Measurements from ENCODE around the gene EIF2B1.

The EIF2B1 gene

DNA sequence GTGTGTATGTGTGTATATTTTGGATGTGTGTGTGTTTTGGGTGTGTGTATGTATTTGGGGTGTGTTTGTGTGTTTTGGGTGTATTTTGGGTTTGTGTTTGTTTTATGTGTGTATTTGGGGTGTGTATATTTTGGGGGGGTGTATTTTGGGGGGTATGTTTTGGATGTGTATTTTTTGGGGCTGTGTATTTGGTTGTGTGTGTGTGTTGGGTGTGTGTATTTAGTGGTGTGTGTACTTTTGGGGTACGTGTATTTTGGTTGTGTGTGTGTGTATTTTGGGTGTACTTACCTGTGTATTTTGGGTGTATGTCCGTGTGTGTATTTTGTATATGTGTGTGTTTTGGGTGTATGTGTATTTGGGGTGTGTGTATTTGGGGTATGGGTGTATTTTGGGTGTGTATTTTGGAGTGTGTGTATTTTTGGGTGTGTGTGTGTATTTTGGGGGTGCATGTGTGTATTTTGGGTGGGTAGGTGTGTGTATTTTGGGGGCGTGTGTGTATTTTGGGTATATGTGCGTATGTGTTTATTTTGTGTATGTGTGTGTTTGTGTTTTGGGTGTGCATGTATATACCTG lies 20.7 kb upstream of the EIF2B1 start:
- no peak for DNase-seq (ENCODE audit: low read depth, low spot score)
- in situ Hi-C loops (cut with HindIII; ENCODE audit: low sequenced_read_pairs) = no loop called here
- H3K4me3 ChIP-seq (ENCODE audit: low read depth, low read length) = no peak overlapping the region
- TF ChIP-seq CTCF (IDR thresholded peaks at IDR 0.05; ENCODE audit: low read depth, low read length) = no peak

GRCh38 chr12:123648401-123648800 lies 14.9 kb upstream of the EIF2B1 start:
- DNase-seq (ENCODE audit: low read depth, low spot score) = no peak
- H3K4me3 ChIP-seq (ENCODE audit: low read depth, low read length) = no peak overlapping the region
- in situ Hi-C loops (cut with HindIII; ENCODE audit: low sequenced_read_pairs) = no loop called here
- no peak for TF ChIP-seq CTCF (IDR thresholded peaks at IDR 0.05; ENCODE audit: low read depth, low read length)

- no peak for TF ChIP-seq CTCF (IDR thresholded peaks at IDR 0.05; ENCODE audit: low read depth, low read length)
- no peak for DNase-seq (ENCODE audit: low read depth, low spot score)
- no peak overlapping the region for H3K4me3 ChIP-seq (ENCODE audit: low read depth, low read length)
- in situ Hi-C loops (cut with HindIII; ENCODE audit: low sequenced_read_pairs) = no loop called here
These were observed 12.4 kb upstream of the EIF2B1 start for GRCh38 chr12:123645878-123646277.

DNA sequence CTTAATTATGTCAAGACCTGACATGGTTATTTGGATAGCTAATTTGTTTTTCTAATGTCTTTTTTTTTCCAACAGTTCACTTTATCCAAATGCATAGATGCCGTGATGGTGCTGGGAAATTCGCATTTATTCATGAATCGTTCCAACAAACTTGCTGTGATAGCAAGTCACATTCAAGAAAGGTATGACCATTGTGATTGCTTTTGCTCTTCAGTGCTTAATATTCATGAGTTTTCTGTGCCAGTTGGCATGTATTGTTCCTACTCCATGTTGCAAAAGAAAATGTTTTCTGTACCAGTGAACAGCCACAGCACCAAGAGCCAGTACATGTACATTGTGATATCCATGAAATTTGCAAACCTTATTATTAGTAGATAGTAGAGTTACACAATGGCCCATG lies 11.9 kb upstream of the EIF2B1 start:
- in situ Hi-C loops (cut with HindIII; ENCODE audit: low sequenced_read_pairs) = no loop called here
- no peak overlapping the region for H3K4me3 ChIP-seq (ENCODE audit: low read depth, low read length)
- no peak for DNase-seq (ENCODE audit: low read depth, low spot score)
- TF ChIP-seq CTCF (IDR thresholded peaks at IDR 0.05; ENCODE audit: low read depth, low read length) = no peak

GRCh38 chr12:123643911-123644310 lies 10.4 kb upstream of the EIF2B1 start:
- in situ Hi-C loops (cut with HindIII; ENCODE audit: low sequenced_read_pairs) = no loop called here
- no peak overlapping the region for H3K4me3 ChIP-seq (ENCODE audit: low read depth, low read length)
- DNase-seq (ENCODE audit: low read depth, low spot score) = no peak
- no peak for TF ChIP-seq CTCF (IDR thresholded peaks at IDR 0.05; ENCODE audit: low read depth, low read length)

DNA sequence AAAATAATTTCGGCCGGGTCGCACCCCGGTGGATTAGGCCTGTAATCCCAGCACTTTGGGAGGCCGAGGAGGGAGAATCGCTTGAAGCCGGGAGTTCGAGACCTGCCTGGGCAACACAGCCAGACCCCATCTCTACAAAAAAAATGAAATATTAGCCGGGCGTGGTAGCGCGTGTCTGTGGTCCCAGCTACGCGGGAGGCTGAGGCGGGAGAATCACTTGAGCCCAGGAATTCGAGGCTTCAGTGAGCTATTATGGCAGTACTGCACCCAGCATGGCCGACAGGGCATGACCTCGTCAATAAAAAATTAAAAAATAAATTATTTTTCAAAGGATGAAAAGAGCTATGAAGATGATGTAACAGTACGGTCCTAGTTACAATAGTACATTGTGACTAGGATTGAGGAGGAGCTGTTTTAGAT lies 666 bp upstream of the EIF2B1 start:
- DNase-seq (ENCODE audit: low read depth, low spot score) = no peak
- in situ Hi-C loops (cut with HindIII; ENCODE audit: low sequenced_read_pairs) = no loop called here
- TF ChIP-seq CTCF (IDR thresholded peaks at IDR 0.05; ENCODE audit: low read depth, low read length) = no peak
- peak overlapping the region; percentile 96 for H3K4me3 ChIP-seq (ENCODE audit: low read depth, low read length)
